Activated CD4-positive, alpha-beta T cell treated with anti-CD3 and anti-CD28 coated beads for 36 hours (primary cell): ENCODE data around the gene SYPL1. TPM values are rescaled to one million over a fixed set of nuclear protein-coding genes. Genes with fewer than 3 reads are reported as not detected.

ENCODE experiments used
- ATAC-seq: fragments of 200-7000 bp; cut with Tn5 transposase; one replicate; pipeline ENCODE4 v1.10.0; 2021; ENCODE audit warnings: mild to moderate bottlenecking, moderate library complexity
- CTCF ChIA-PET: fragments of 350-600 bp; sonication (Branson Sonifier 250); formaldehyde crosslinking; loops from one replicate; lab custom pipeline; 2021; ENCODE audit warnings: antibody characterized with exemption; lab: Charles Lee
- POLR2A ChIA-PET: fragments of 350-600 bp; sonication (Branson Sonifier 250); formaldehyde crosslinking; loops from one replicate; lab custom pipeline; 2021; ENCODE audit warnings: antibody characterized with exemption, inconsistent platforms; lab: Charles Lee
- DNase-seq: peaks from one replicate; pipeline ENCODE4 v3.0.0-alpha.2; 2020
- H3K27ac Mint-ChIP-seq: one replicate; pipeline ENCODE4 v1.8.0; 2021; ENCODE audit warnings: mixed read lengths
- H3K27me3 Mint-ChIP-seq: one replicate; pipeline ENCODE4 v1.8.0; 2021; ENCODE audit warnings: mixed read lengths
- H3K36me3 Mint-ChIP-seq: one replicate; pipeline ENCODE4 v1.8.0; 2021; ENCODE audit warnings: low read depth, mixed read lengths
- H3K4me1 Mint-ChIP-seq: one replicate; pipeline ENCODE4 v1.8.0; 2021; ENCODE audit warnings: mixed read lengths
- H3K4me3 Mint-ChIP-seq: one replicate; pipeline ENCODE4 v1.8.0; 2021; ENCODE audit warnings: mild to moderate bottlenecking, moderate library complexity, mixed read lengths
- H3K9me3 Mint-ChIP-seq: one replicate; pipeline ENCODE4 v1.8.0; 2021; ENCODE audit warnings: low read depth, mixed read lengths
- intact Hi-C, 2 experiments: fragments of 100-400 bp; cut with DNase I in 1 of 2; cut with micrococcal nuclease in 1 of 2; formaldehyde crosslinking; loops; one replicate each; pipeline versions ENCODE4 v1.14.2 to v1.15.1; 2022 to 2024; cut with DNase I, micrococcal nuclease
- total RNA-seq, 2 experiments: library from RNA; stranded (reverse); gene quantifications; one replicate each; pipeline ENCODE4 v1.2.3, GENCODE V29; 2021

SYPL1 gene
- total RNA-seq, 2 experiments from 2014 or later, result 23.7 to 28.8 TPM

- ATAC-seq, result no peak
- H3K27ac Mint-ChIP-seq, result no peak overlapping the region
- ChIA-PET POLR2A (interaction anchor here (0.9 kb wide), 1 partner anchor 38 kb away, joined by 3 read pairs; the partner anchor contains the start of gene SYPL1), CTCF (interaction anchor here (1.0 to 1.2 kb wide), 2 partner anchors 17 to 80 kb away, joined by 3 to 5 read pairs; no protein-coding TSS in a partner anchor)
- peaks cover 38% of the 10 kb centered on the region for H3K4me1 Mint-ChIP-seq
- no peaks in the 10 kb centered on the region for H3K27me3 Mint-ChIP-seq
- H3K9me3 Mint-ChIP-seq, result no peaks in the 10 kb centered on the region
- no peak overlapping the region for H3K4me3 Mint-ChIP-seq
- no peaks in the 10 kb centered on the region for H3K36me3 Mint-ChIP-seq
- DNase-seq, result no peak
- intact Hi-C loops, result loop anchor here in 1 of 2 experiments (5.0 kb wide), 1 partner anchor 354 kb away; no protein-coding TSS in a partner anchor
These were observed 38.4 kb downstream of the SYPL1 start for GRCh38 chr7:106073701-106074100.

GRCh38 chr7:106072715-106073091 lies 39.4 kb downstream of the SYPL1 start:
- H3K36me3 Mint-ChIP-seq, result no peaks in the 10 kb centered on the region
- ChIA-PET CTCF (interaction anchor here (0.8 to 4.2 kb wide), 7 partner anchors 11 to 279 kb away, joined by 4 to 20 read pairs (median 6); partner anchors contain the start of gene SYPL1), POLR2A (no interaction called here)
- no peak for ATAC-seq
- H3K4me3 Mint-ChIP-seq, result no peak overlapping the region
- H3K27ac Mint-ChIP-seq, result peak overlapping the region; percentile 95
- H3K27me3 Mint-ChIP-seq, result no peaks in the 10 kb centered on the region
- H3K4me1 Mint-ChIP-seq, result peaks cover 38% of the 10 kb centered on the region
- no peak for DNase-seq
- intact Hi-C loops, result loop anchor here in 1 of 2 experiments (5.0 kb wide), 1 partner anchor 355 kb away; no protein-coding TSS in a partner anchor
- H3K9me3 Mint-ChIP-seq, result no peaks in the 10 kb centered on the region

GRCh38 chr7:106071999-106072714 lies 40.0 kb downstream of the SYPL1 start:
- ATAC-seq, result peak; percentile 4

GRCh38 chr7:106071356-106071998 lies 40.6 kb downstream of the SYPL1 start:
- H3K4me1 Mint-ChIP-seq, result peaks cover 35% of the 10 kb centered on the region
- H3K27me3 Mint-ChIP-seq, result no peaks in the 10 kb centered on the region
- no peaks in the 10 kb centered on the region for H3K36me3 Mint-ChIP-seq
- no peaks in the 10 kb centered on the region for H3K9me3 Mint-ChIP-seq
- ChIA-PET CTCF (interaction anchor here (0.6 to 4.2 kb wide), 12 partner anchors 9 to 311 kb away, joined by 3 to 20 read pairs (median 6); partner anchors contain the start of gene SYPL1), POLR2A (interaction anchor here (0.7 to 1.6 kb wide), 5 partner anchors 9 to 41 kb away, joined by 3 to 6 read pairs (median 4); partner anchors contain the start of gene SYPL1)
- H3K4me3 Mint-ChIP-seq, result peak overlapping the region; percentile 60
- peak; percentile 71 for DNase-seq
- intact Hi-C loops, result loop anchor here (1.0 to 5.0 kb wide), 4 partner anchors 40 to 356 kb away; partner anchors contain the start of gene SYPL1 (in 1 of the 2)
- peak overlapping the region; percentile 95 for H3K27ac Mint-ChIP-seq
- peak; percentile 98 for ATAC-seq

More at GRCh38 chr7:106071999-106072714, 40.0 kb downstream of the SYPL1 start:
- CTCF ChIA-PET, result interaction anchor here (0.6 to 4.2 kb wide), 13 partner anchors 9 to 311 kb away, joined by 3 to 20 read pairs (median 6); partner anchors contain the start of gene SYPL1
- Mint-ChIP-seq H3K4me3 (peak overlapping the region; percentile 60), H3K27me3 (no peaks in the 10 kb centered on the region), H3K27ac (peak overlapping the region; percentile 95), H3K36me3 (no peaks in the 10 kb centered on the region), H3K4me1 (peaks cover 35% of the 10 kb centered on the region), H3K9me3 (no peaks in the 10 kb centered on the region)
- intact Hi-C loops, result loop anchor here (1.0 to 5.0 kb wide), 4 partner anchors 39 to 355 kb away; partner anchors contain the start of gene SYPL1 (in 1 of the 2)
- peak; percentile 29 for DNase-seq
- POLR2A ChIA-PET, result interaction anchor here (0.7 to 1.6 kb wide), 5 partner anchors 8 to 40 kb away, joined by 3 to 6 read pairs (median 4); partner anchors contain the start of gene SYPL1

- DNase-seq (no peak), ATAC-seq (no peak)
- CTCF ChIA-PET, result interaction anchor here (0.7 to 4.2 kb wide), 7 partner anchors 10 to 97 kb away, joined by 3 to 20 read pairs (median 6); no protein-coding TSS in a partner anchor
- intact Hi-C loops, result loop anchor here (1.0 to 5.0 kb wide), 4 partner anchors 41 to 357 kb away; partner anchors contain the start of gene SYPL1 (in 1 of the 2)
- Mint-ChIP-seq H3K9me3 (no peaks in the 10 kb centered on the region), H3K27me3 (no peaks in the 10 kb centered on the region), H3K36me3 (no peaks in the 10 kb centered on the region), H3K4me1 (peaks cover 35% of the 10 kb centered on the region), H3K27ac (peak overlapping the region; percentile 95), H3K4me3 (peak overlapping the region; percentile 60)
- POLR2A ChIA-PET, result interaction anchor here (0.6 to 1.6 kb wide), 4 partner anchors 10 to 979 kb away, joined by 4 to 6 read pairs (median 5); partner anchors contain the start of gene SYPL1
These were observed 41.4 kb downstream of the SYPL1 start for GRCh38 chr7:106070567-106071254.

- ChIA-PET POLR2A (no interaction called here), CTCF (interaction anchor here (1.1 to 4.2 kb wide), 3 partner anchors 10 to 83 kb away, joined by 3 to 20 read pairs (median 15); no protein-coding TSS in a partner anchor)
- no peak for ATAC-seq
- Mint-ChIP-seq H3K4me1 (peaks cover 35% of the 10 kb centered on the region), H3K36me3 (no peaks in the 10 kb centered on the region), H3K27me3 (no peaks in the 10 kb centered on the region), H3K27ac (peak overlapping the region; percentile 95), H3K4me3 (no peak overlapping the region), H3K9me3 (no peaks in the 10 kb centered on the region)
- intact Hi-C loops, result loop anchor here in 1 of 2 experiments (5.0 kb wide), 1 partner anchor 357 kb away; no protein-coding TSS in a partner anchor
- DNase-seq, result no peak
These were observed 41.9 kb downstream of the SYPL1 start for GRCh38 chr7:106070201-106070551.

- ChIA-PET POLR2A (no interaction called here), CTCF (interaction anchor here (1.1 to 4.2 kb wide), 3 partner anchors 9 to 84 kb away, joined by 3 to 20 read pairs (median 15); no protein-coding TSS in a partner anchor)
- no peaks in the 10 kb centered on the region for H3K36me3 Mint-ChIP-seq
- H3K4me3 Mint-ChIP-seq, result no peak overlapping the region
- H3K4me1 Mint-ChIP-seq, result peaks cover 35% of the 10 kb centered on the region
- ATAC-seq (no peak), DNase-seq (no peak)
- no peaks in the 10 kb centered on the region for H3K9me3 Mint-ChIP-seq
- intact Hi-C loops, result loop anchor here in 1 of 2 experiments (5.0 kb wide), 1 partner anchor 358 kb away; no protein-coding TSS in a partner anchor
- H3K27ac Mint-ChIP-seq, result no peak overlapping the region
- H3K27me3 Mint-ChIP-seq, result no peaks in the 10 kb centered on the region
These were observed 42.5 kb downstream of the SYPL1 start for GRCh38 chr7:106069471-106070200.

GRCh38 chr7:106068986-106069385 lies 43.1 kb downstream of the SYPL1 start:
- DNase-seq (no peak), ATAC-seq (no peak)

GRCh38 chr7:106068538-106068961 lies 43.6 kb downstream of the SYPL1 start:
- Mint-ChIP-seq H3K27ac (peak overlapping the region; percentile 4), H3K27me3 (no peaks in the 10 kb centered on the region), H3K4me3 (no peak overlapping the region), H3K36me3 (no peaks in the 10 kb centered on the region), H3K4me1 (peaks cover 32% of the 10 kb centered on the region), H3K9me3 (no peaks in the 10 kb centered on the region)
- DNase-seq (no peak), ATAC-seq (no peak)
- ChIA-PET POLR2A (interaction anchor here (0.6 kb wide), 1 partner anchor 104 kb away, joined by 4 read pairs; no protein-coding TSS in a partner anchor), CTCF (interaction anchor here (1.0 to 4.2 kb wide), 4 partner anchors 11 to 308 kb away, joined by 3 to 20 read pairs (median 4); no protein-coding TSS in a partner anchor)
- intact Hi-C loops, result no loop called here

More at GRCh38 chr7:106068986-106069385, 43.1 kb downstream of the SYPL1 start:
- Mint-ChIP-seq H3K4me3 (no peak overlapping the region), H3K36me3 (no peaks in the 10 kb centered on the region), H3K27ac (no peak overlapping the region), H3K27me3 (no peaks in the 10 kb centered on the region), H3K9me3 (no peaks in the 10 kb centered on the region), H3K4me1 (peaks cover 35% of the 10 kb centered on the region)
- intact Hi-C loops, result no loop called here
- ChIA-PET POLR2A (interaction anchor here (0.6 kb wide), 1 partner anchor 103 kb away, joined by 4 read pairs; no protein-coding TSS in a partner anchor), CTCF (interaction anchor here (1.0 to 4.2 kb wide), 3 partner anchors 11 to 93 kb away, joined by 3 to 20 read pairs (median 15); no protein-coding TSS in a partner anchor)
